H1 (cell line): ENCODE data around the gene GCNT1. TPM values are rescaled to one million over a fixed set of nuclear protein-coding genes. Genes with fewer than 3 reads are reported as not detected.

Experiments
- CTCF ChIA-PET: fragments of 300-600 bp; sonication (Branson Sonifier 250); formaldehyde crosslinking; loops from one replicate; lab custom pipeline; 2021; ENCODE audit not compliant: partially characterized antibody; lab: Charles Lee
- POLR2A ChIA-PET: fragments of 300-600 bp; sonication (Branson Sonifier 250); formaldehyde crosslinking; loops from one replicate; lab custom pipeline; 2021; ENCODE audit warnings: inconsistent platforms; ENCODE audit not compliant: partially characterized antibody; lab: Charles Lee
- DNase-seq, 2 experiments: peaks; one replicate each; pipeline versions ENCODE4 v3.0.0 to v3.0.0-alpha.2; 2010 to 2022; ENCODE audit warnings: low spot score in 2 of 2, low read depth in 1 of 2, mixed read lengths in 1 of 2
- FAIRE-seq: peaks from 2 replicates; lab custom pipeline; 2011; peaks lifted over from hg19 to GRCh38; lab: Jason Lieb, UNC
- H2AFZ ChIP-seq: 2 replicates; pipeline ENCODE4 v1.8.1; 2012; ENCODE audit warnings: low read length, inconsistent platforms
- H2AK5ac ChIP-seq: 2 replicates; pipeline ENCODE4 v1.6.1; 2013; ENCODE audit warnings: low read depth, low read length
- H2BK120ac ChIP-seq: replicated peaks from 2 replicates; pipeline ENCODE3; 2013; ENCODE audit warnings: low read depth, low read length, inconsistent platforms
- H2BK12ac ChIP-seq: 2 replicates; pipeline ENCODE4 v1.6.1; 2013; ENCODE audit warnings: low read depth, low read length
- H2BK15ac ChIP-seq: 2 replicates; pipeline ENCODE4 v1.6.1; 2013; ENCODE audit warnings: low read length
- H2BK20ac ChIP-seq: 2 replicates; pipeline ENCODE4 v1.6.1; 2013; ENCODE audit warnings: low read length
- H2BK5ac ChIP-seq: 2 replicates; pipeline ENCODE4 v1.6.1; 2013; ENCODE audit warnings: low read depth, low read length
- H3K14ac ChIP-seq: 2 replicates; pipeline ENCODE4 v1.6.1; 2013; ENCODE audit warnings: inconsistent platforms; ENCODE audit not compliant: insufficient read length
- H3K18ac ChIP-seq: 2 replicates; pipeline ENCODE4 v1.6.1; 2013; ENCODE audit warnings: low read length; ENCODE audit errors: extremely low read depth
- H3K23ac ChIP-seq: 2 replicates; pipeline ENCODE4 v1.6.1; 2013; ENCODE audit warnings: inconsistent platforms; ENCODE audit not compliant: insufficient read length
- H3K23me2 ChIP-seq: 2 replicates; pipeline ENCODE4 v1.6.1; 2013; ENCODE audit warnings: low read depth, low read length
- H3K27ac ChIP-seq: 2 replicates; pipeline ENCODE4 v1.6.1; 2011; ENCODE audit warnings: low read depth, low read length, inconsistent platforms
- H3K27me3 ChIP-seq, 4 experiments: replicated peaks in 1 of 4; 1 replicate in 1 of 4; 2 replicates in 3 of 4; pipeline versions ENCODE4 v1.6.1 to v1.8.1; 2011 to 2013; ENCODE audit warnings: low read length in 3 of 4, mild to moderate bottlenecking in 3 of 4, inconsistent platforms in 2 of 4, mixed read lengths in 2 of 4, moderate library complexity in 1 of 4; ENCODE audit not compliant: control insufficient read depth in 3 of 4, insufficient read depth in 3 of 4; ENCODE audit errors: extremely low read depth in 1 of 4
- H3K36me3 ChIP-seq, 4 experiments: 2 replicates each; pipeline versions ENCODE4 v1.6.1 to v1.8.1; 2011 to 2013; ENCODE audit warnings: mild to moderate bottlenecking in 4 of 4, low read length in 3 of 4, moderate library complexity in 2 of 4, control low read depth in 1 of 4, inconsistent platforms in 1 of 4; ENCODE audit not compliant: insufficient read depth in 4 of 4, control insufficient read depth in 2 of 4
- H3K4ac ChIP-seq: replicated peaks from 2 replicates; pipeline ENCODE3; 2013; ENCODE audit warnings: low read length, low read depth, mixed read lengths, inconsistent platforms; ENCODE audit not compliant: insufficient read length
- H3K4me1 ChIP-seq, 4 experiments: replicated peaks in 1 of 4; 1 replicate in 1 of 4; 2 replicates in 3 of 4; pipeline versions ENCODE4 v1.6.1 to v1.8.1; 2011 to 2013; ENCODE audit warnings: low read length in 3 of 4, inconsistent platforms in 2 of 4, mixed read lengths in 1 of 4; ENCODE audit not compliant: insufficient read depth in 4 of 4, control insufficient read depth in 3 of 4
- H3K4me2 ChIP-seq, 2 experiments: 2 replicates each; pipeline versions ENCODE4 v1.6.1 to v1.8.1; 2011 to 2013; ENCODE audit warnings: low read depth in 2 of 2, low read length in 2 of 2, control low read depth in 1 of 2, inconsistent platforms in 1 of 2, mild to moderate bottlenecking in 1 of 2; ENCODE audit not compliant: insufficient read depth in 1 of 2
- H3K4me3 ChIP-seq, 4 experiments: fragments of 200-600, 300-600 bp in 1 of 4; sonication (generic), shearing (Covaris generic), sonication (Bioruptor Twin) in 1 of 4; 2 replicates each; pipeline versions ENCODE4 v1.5.1 to v1.8.1; 2011 to 2016; ENCODE audit warnings: low read length in 4 of 4, low read depth in 3 of 4, control low read depth in 2 of 4, inconsistent platforms in 2 of 4, mild to moderate bottlenecking in 2 of 4, mixed read lengths in 1 of 4, moderate library complexity in 1 of 4; ENCODE audit not compliant: insufficient read depth in 2 of 4; ENCODE audit errors: extremely low read depth in 1 of 4
- H3K56ac ChIP-seq: replicated peaks from 2 replicates; pipeline ENCODE3; 2013; ENCODE audit warnings: low read depth, mild to moderate bottlenecking, mixed read lengths, low read length, inconsistent platforms; ENCODE audit not compliant: insufficient read length
- H3K79me1 ChIP-seq: 2 replicates; pipeline ENCODE4 v1.6.1; 2013; ENCODE audit warnings: low read depth, low read length, control low read depth
- H3K79me2 ChIP-seq, 2 experiments: 2 replicates each; pipeline versions ENCODE4 v1.6.1 to v1.8.1; 2012 to 2013; ENCODE audit warnings: low read length in 2 of 2, mild to moderate bottlenecking in 2 of 2, inconsistent platforms in 1 of 2; ENCODE audit not compliant: insufficient read depth in 2 of 2, control insufficient read depth in 1 of 2
- H3K9ac ChIP-seq, 4 experiments: replicated peaks in 1 of 4; 1 replicate in 1 of 4; 2 replicates in 3 of 4; pipeline versions ENCODE4 v1.6.1 to v1.8.1; 2011 to 2013; ENCODE audit warnings: low read depth in 3 of 4, low read length in 3 of 4, control low read depth in 2 of 4, mild to moderate bottlenecking in 2 of 4, moderate library complexity in 2 of 4, inconsistent platforms in 1 of 4; ENCODE audit errors: extremely low read depth in 1 of 4
- H3K9me3 ChIP-seq, 2 experiments: 2 replicates each; pipeline versions ENCODE4 v1.6.1 to v1.8.1; 2012 to 2013; ENCODE audit warnings: mild to moderate bottlenecking in 2 of 2, moderate library complexity in 2 of 2, control low read depth in 1 of 2, inconsistent platforms in 1 of 2, low read depth in 1 of 2, low read length in 1 of 2, mixed read lengths in 1 of 2; ENCODE audit not compliant: insufficient read depth in 2 of 2
- H4K20me1 ChIP-seq, 2 experiments: replicated peaks in 1 of 2; 2 replicates each; pipeline versions ENCODE3 to v1.8.1; 2011 to 2013; ENCODE audit warnings: inconsistent platforms in 2 of 2, low read length in 2 of 2, mild to moderate bottlenecking in 1 of 2; ENCODE audit not compliant: insufficient read depth in 2 of 2, control insufficient read depth in 1 of 2
- H4K5ac ChIP-seq: 2 replicates; pipeline ENCODE4 v1.6.1; 2013; ENCODE audit warnings: low read length, low read depth, mixed read lengths, inconsistent platforms; ENCODE audit not compliant: insufficient read length
- H4K8ac ChIP-seq: 2 replicates; pipeline ENCODE4 v1.8.0; 2013; ENCODE audit warnings: mild to moderate bottlenecking, moderate library complexity, low read length, inconsistent platforms; ENCODE audit not compliant: insufficient read depth; ENCODE audit errors: extremely low read depth
- H4K91ac ChIP-seq: replicated peaks from 2 replicates; pipeline ENCODE3; 2013; ENCODE audit warnings: low read length, mixed read lengths, inconsistent platforms; ENCODE audit not compliant: insufficient read length
- BACH1 ChIP-seq: IDR thresholded peaks from 2 replicates; pipeline ENCODE4 v1.6.1; 2012; ENCODE audit warnings: low read length, improper control_type of control experiment
- BRCA1 ChIP-seq: IDR thresholded peaks from 2 replicates; pipeline ENCODE4 v1.6.1; 2012; ENCODE audit warnings: low read depth, low read length, improper control_type of control experiment
- E2F6 ChIP-seq: IDR thresholded peaks from 2 replicates; pipeline ENCODE4 v1.6.1; 2012; ENCODE audit warnings: inconsistent platforms
- EZH2 ChIP-seq: fragments of 200-600 bp; sonication (generic); IDR thresholded peaks from 2 replicates; pipeline ENCODE4 v1.7.1; 2012; ENCODE audit warnings: low read depth, mild to moderate bottlenecking, moderate library complexity, low read length, inconsistent platforms; ENCODE audit not compliant: severe bottlenecking
- POLR2A ChIP-seq, 2 experiments: IDR thresholded peaks; 1 replicate in 1 of 2; 2 replicates in 1 of 2; pipeline ENCODE4 v1.6.1; 2011; ENCODE audit warnings: low read depth in 2 of 2, low read length in 2 of 2, mild to moderate bottlenecking in 2 of 2; ENCODE audit errors: control extremely low read depth in 1 of 2
- TCF12 ChIP-seq: IDR thresholded peaks from 2 replicates; pipeline ENCODE4 v1.6.1; 2011; ENCODE audit warnings: low read depth, mild to moderate bottlenecking, low read length
- WGBS, 2 experiments: shearing (Covaris generic) in 1 of 2; methylation state at CpG; one replicate each; pipeline versions ENCODE4 v1.1.6 to v1.1.7; 2013 to 2015; ENCODE audit warnings: low lambda C conversion rate in 2 of 2, mixed read lengths in 2 of 2, inconsistent platforms in 1 of 2, low coverage in 1 of 2, missing lambda C conversion rate in 1 of 2; ENCODE audit not compliant: insufficient replicate concordance in 2 of 2, insufficient coverage in 1 of 2, insufficient read length in 1 of 2; ENCODE audit errors: extremely low coverage in 1 of 2, missing lambda C conversion rate in 1 of 2; 5-methylcytosine and 5-hydroxymethylcytosine counted together
- polyA plus RNA-seq, 7 experiments: library from polyadenylated mRNA; depleted of rRNA in 3 of 7; stranded (reverse) in 5 of 7; unstranded in 2 of 7; fragments of >200 nt in 5 of 7; fragments of 200-250 nt in 2 of 7; gene quantifications; 1 replicate in 5 of 7; 2 replicates in 1 of 7; 4 replicates in 1 of 7; pipeline versions ENCODE4 v1.2.1 to v1.2.3, GENCODE V29; 2011 to 2013; ENCODE audit warnings: missing spikeins in 2 of 7, mixed read lengths in 2 of 7
- total RNA-seq: library from RNA; stranded (reverse); fragmentation: NEBNext Ultra II Directional; extraction: Animal tissue kit (Norgen Biotek cat#: 25700); gene quantifications from 2 replicates; pipeline ENCODE4 v1.2.1, GENCODE V29; 2021

GCNT1 gene
- total and polyA plus RNA-seq, 2 of the 8 experiments (the other 6 are each of a cell fraction or from before 2014, with no cell fraction given), result 13.0 to 16.5 TPM

GRCh38 chr9:76490249-76490990 is 31.4 kb downstream of the GCNT1 start:
- no peak for FAIRE-seq

More at GRCh38 chr9:76490249-76490990, 31.4 kb downstream of the GCNT1 start:
- no peak overlapping the region for H2BK20ac ChIP-seq
- TF ChIP-seq TCF12 (no peak), EZH2 (no peak), POLR2A (IDR thresholded peaks at IDR 0.05; ENCODE audit: control extremely low read depth in 1 of 2, low read depth in 2 of 2, low read length in 2 of 2) (no peak), BACH1 (no peak), E2F6 (no peak), BRCA1 (no peak)
- no peak overlapping the region for H3K14ac ChIP-seq
- H3K56ac ChIP-seq, result no peak overlapping the region
- no peak overlapping the region for H4K91ac ChIP-seq
- H3K4me2 ChIP-seq, result no peak overlapping the region
- H2AK5ac ChIP-seq, result no peak overlapping the region
- no peak overlapping the region for H2AFZ ChIP-seq
- no peak overlapping the region for H2BK12ac ChIP-seq
- no peak overlapping the region for H2BK120ac ChIP-seq
- no peaks in the 10 kb centered on the region for H3K27me3 ChIP-seq
- no peak overlapping the region for H3K4ac ChIP-seq
- H4K20me1 ChIP-seq, result no peaks in the 10 kb centered on the region
- no peak overlapping the region for H3K9ac ChIP-seq
- H2BK5ac ChIP-seq, result no peak overlapping the region
- H3K23ac ChIP-seq, result no peak overlapping the region
- no peaks in the 10 kb centered on the region; a peak in 1 of 8 replicates for H3K36me3 ChIP-seq
- CTCF ChIA-PET, result interaction anchor here (1.4 kb wide), 1 partner anchor 16 kb away, joined by 4 read pairs; no protein-coding TSS in a partner anchor
- no peaks in the 10 kb centered on the region for H3K23me2 ChIP-seq
- no peak for DNase-seq
- peaks cover 0 to 5% of the 10 kb centered on the region in 2 experiments; a peak in 2 of 4 replicates for H3K79me2 ChIP-seq
- no peak overlapping the region for H4K5ac ChIP-seq
- peaks cover 0 to 14% (median 1%) of the 10 kb centered on the region in 4 experiments; a peak in 2 of 7 replicates for H3K4me1 ChIP-seq
- H3K4me3 ChIP-seq, result no peak overlapping the region
- no peak overlapping the region for H3K27ac ChIP-seq
- H4K8ac ChIP-seq, result no peak overlapping the region
- H3K79me1 ChIP-seq, result no peaks in the 10 kb centered on the region
- 95% methylated on average over 6 of the region's 6 CpGs; no CpG with 5 or more reads in 1 of the 2 experiments for WGBS, 2 experiments
- H3K18ac ChIP-seq, result no peak overlapping the region
- H3K9me3 ChIP-seq, result peaks cover 3 to 5% of the 10 kb centered on the region in 2 experiments; a peak in 1 of 4 replicates
- POLR2A ChIA-PET, result no interaction called here
- no peak overlapping the region for H2BK15ac ChIP-seq
